Astrocyte of the cerebellum (primary cell): Measurements from ENCODE around the gene DCTN2.
A peak's percentile ranks its signal among the peaks of the same experiment; 100 is the strongest.

Experiments
- DNase-seq: peaks from one replicate; pipeline ENCODE4 v3.0.0-alpha.2; 2011; ENCODE audit warnings: low read depth
- H3K4me3 ChIP-seq: 2 replicates; pipeline ENCODE4 v1.5.1; 2011; ENCODE audit warnings: mild to moderate bottlenecking, low read depth, low read length, moderate library complexity
- CTCF ChIP-seq: IDR thresholded peaks from 2 replicates; pipeline ENCODE4 v1.5.1; 2012; ENCODE audit warnings: low read length, low read depth, moderate library complexity, mild to moderate bottlenecking; ENCODE audit errors: missing control alignments
- in situ Hi-C: cut with HindIII; loops from 2 replicates; pipeline ENCODE4 v1.10.0; 2017; ENCODE audit warnings: low sequenced_read_pairs

DCTN2 gene

GRCh38 chr12:57549909-57550640 is 3.1 kb upstream of the DCTN2 start, which contains the start of gene KIF5A:
Gene KIF5A (plus strand): TSS chr12:57550044. CDS start chr12:57550272, 228 bp downstream.
- in situ Hi-C loops: no loop called here
- H3K4me3 ChIP-seq: peak within 1 kb of the TSS; percentile 65
- no peak for TF ChIP-seq CTCF
- DNase-seq: no peak

DNA sequence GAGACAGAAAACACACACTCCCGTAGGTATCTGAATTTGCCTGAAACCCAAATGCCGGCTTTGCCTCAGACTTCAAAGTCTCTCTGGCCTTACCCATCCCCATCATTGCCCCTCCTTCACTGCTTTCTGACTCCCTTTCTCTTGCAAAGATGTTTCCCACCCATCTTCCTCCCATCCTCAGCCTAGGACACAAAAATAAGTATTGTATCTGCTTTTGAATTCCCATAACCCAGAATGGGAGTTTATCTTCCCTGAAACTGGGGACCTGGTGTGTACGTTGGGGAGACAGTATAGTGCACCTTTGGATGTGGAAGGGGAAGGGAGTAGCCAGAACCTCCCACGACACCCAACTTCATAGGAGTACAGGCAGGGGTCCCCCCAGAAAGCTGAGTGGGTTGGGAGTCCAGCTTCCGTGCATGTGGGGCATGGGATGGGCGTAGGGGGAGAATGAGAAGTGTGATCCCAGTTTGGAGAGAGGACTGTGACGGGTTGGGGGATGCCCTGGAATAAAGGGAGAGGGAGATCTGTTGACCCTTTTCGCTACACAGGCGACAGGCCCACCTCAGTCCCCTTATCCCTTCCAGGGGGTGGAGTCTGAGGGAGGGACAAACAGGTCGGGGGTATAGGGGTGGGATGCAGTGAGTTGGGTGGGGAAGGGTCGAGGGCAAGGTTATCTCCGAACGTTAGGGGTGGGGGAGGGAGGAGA is 2.4 kb upstream of the DCTN2 start:
- TF ChIP-seq CTCF: no peak
- in situ Hi-C loops: no loop called here
- DNase-seq: no peak
- peak overlapping the region; percentile 65 for H3K4me3 ChIP-seq

- TF ChIP-seq CTCF: no peak
- in situ Hi-C loops: no loop called here
- no peak overlapping the region for H3K4me3 ChIP-seq
- DNase-seq: no peak
Observed at GRCh38 chr12:57548488-57548887, 1.5 kb upstream of the DCTN2 start.

GRCh38 chr12:57548013-57548315 is 972 bp upstream of the DCTN2 start:
- no peak for DNase-seq
- no peak overlapping the region for H3K4me3 ChIP-seq
- TF ChIP-seq CTCF: no peak
- in situ Hi-C loops: no loop called here

DNA sequence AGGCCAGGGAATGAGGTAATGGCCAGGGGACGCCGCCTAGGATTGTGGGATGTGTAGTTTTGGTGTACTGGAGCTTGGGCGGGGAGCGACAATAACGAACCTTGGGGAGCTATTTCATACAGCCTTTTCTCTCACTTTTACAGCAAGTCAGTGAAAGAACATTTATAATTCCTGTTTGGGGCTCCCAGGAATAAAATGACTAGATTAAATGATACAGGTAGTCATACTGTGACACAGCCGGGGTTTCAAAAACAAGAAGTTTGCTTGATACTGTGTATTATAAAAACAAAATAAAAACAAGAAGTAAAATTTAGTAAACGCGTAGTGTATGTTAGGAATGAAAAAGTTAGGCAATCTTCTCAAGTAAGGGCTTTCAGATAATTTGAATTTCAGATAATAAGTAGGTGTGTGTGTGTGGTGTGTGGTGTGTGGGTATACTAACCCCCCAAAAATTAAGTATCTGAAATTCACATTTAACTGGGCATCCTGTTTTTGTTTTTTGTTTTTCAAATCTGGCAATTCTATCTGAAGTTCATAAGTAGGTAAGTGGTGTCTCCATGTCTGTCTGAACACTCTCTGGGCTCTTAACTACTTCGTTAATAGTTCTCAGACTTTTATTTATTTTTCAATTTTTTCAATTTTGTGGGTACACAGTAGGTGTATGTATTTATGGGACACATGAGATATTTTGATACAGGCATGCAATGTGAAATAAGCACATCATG is 458 bp upstream of the DCTN2 start:
- in situ Hi-C loops: no loop called here

More for the DNA sequence above, 458 bp upstream of the DCTN2 start:
- peak overlapping the region; percentile 94 for H3K4me3 ChIP-seq
- DNase-seq: no peak
- TF ChIP-seq CTCF: no peak
